Measurements from ENCODE around the gene AK5. TPM values are rescaled to one million over a fixed set of nuclear protein-coding genes. Genes with fewer than 3 reads are reported as not detected.

Gene AK5
- total and polyA plus RNA-seq, 2 of the 13 experiments (the other 11 are each of a cell fraction or from before 2014, with no cell fraction given) = not detected

DNA sequence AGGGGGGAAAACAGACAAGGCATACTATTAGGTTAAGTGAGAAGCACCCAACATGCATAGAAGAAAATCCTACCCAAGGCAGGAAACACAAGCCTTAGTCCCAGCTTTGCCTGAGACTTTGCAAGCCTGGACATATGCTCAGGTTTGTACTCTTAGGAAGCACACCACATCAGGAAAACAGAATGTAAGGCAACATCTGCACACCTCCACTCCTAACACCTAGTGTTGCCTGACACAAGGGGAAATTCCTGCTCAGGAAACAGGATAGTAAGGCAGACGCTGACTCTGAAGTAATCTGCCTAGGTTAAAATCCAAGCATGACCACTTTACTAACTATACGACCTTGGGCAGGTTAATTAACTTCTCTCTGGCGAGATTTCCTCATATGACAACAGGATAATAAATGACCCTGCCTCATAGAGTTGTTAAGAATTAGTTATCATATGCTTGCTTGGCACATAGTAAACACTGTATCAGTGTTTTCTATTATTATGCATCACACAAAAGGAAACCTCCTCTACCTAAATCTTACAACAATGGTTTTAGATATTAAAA is 280.9 kb downstream of the AK5 start:
- DNase-seq (ENCODE audit: low spot score) = no peak
- no peaks in the 10 kb centered on the region for H3K27me3 ChIP-seq (ENCODE audit: control insufficient read depth in 1 of 2, insufficient read depth in 2 of 2, low read length in 2 of 2)
- no peak overlapping the region for H3K4me2 ChIP-seq (ENCODE audit: low read depth, low read length)
- H3K9ac ChIP-seq (ENCODE audit: insufficient read depth, low read depth, low read length) = no peak overlapping the region
- no peak overlapping the region for H3K4me3 ChIP-seq (replicated peaks in 1 of 3; ENCODE audit: insufficient read depth in 1 of 3, low read depth in 2 of 3, low read length in 3 of 3)
- no peaks in the 10 kb centered on the region for H4K20me1 ChIP-seq (ENCODE audit: insufficient read depth, low read length)
- BruUV-seq (replicated peaks) = no TSS peak
- no peaks in the 10 kb centered on the region for H3K79me2 ChIP-seq (ENCODE audit: insufficient read depth, low read length)
- intact Hi-C loops (cut with micrococcal nuclease; ENCODE audit: unreplicated experiment) = no loop called here
- H3K36me3 ChIP-seq (replicated peaks in 1 of 2; ENCODE audit: control insufficient read depth in 1 of 2, insufficient read depth in 2 of 2, low read length in 2 of 2) = peaks cover 6 to 29% of the 10 kb centered on the region in 2 experiments
- in situ Hi-C loops (cut with HindIII; ENCODE audit: extremely low pct_ligation_motif_present, low pct_unique_long_range_greater_than_20kb) = no loop called here
- TF ChIP-seq ZNF124 (CRISPR knock-in tag; IDR thresholded peaks at IDR 0.05) (no peak), ZNF772 (CRISPR knock-in tag; IDR thresholded peaks at IDR 0.05) (no peak), YY1 (IDR thresholded peaks at IDR 0.05; ENCODE audit: insufficient read depth, insufficient replicate concordance, low read depth, low read length) (no peak), ZNF205 (CRISPR knock-in tag; IDR thresholded peaks at IDR 0.05) (no peak), ZC3H13 (CRISPR knock-in tag; IDR thresholded peaks at IDR 0.05) (no peak), FOXJ3 (CRISPR knock-in tag; IDR thresholded peaks at IDR 0.05; ENCODE audit: borderline replicate concordance) (no peak), AHR (CRISPR knock-in tag; IDR thresholded peaks at IDR 0.05) (no peak), NR2C2 (CRISPR knock-in tag; IDR thresholded peaks at IDR 0.05; ENCODE audit: borderline replicate concordance) (no peak), ZNF263 (CRISPR knock-in tag; IDR thresholded peaks at IDR 0.05) (no peak), ZBTB21 (CRISPR knock-in tag; IDR thresholded peaks at IDR 0.05) (no peak), ZNF746 (CRISPR knock-in tag; IDR thresholded peaks at IDR 0.05) (no peak), ZNF354B (CRISPR knock-in tag; IDR thresholded peaks at IDR 0.05) (no peak)
- TF ChIP-seq, protein P1, sequence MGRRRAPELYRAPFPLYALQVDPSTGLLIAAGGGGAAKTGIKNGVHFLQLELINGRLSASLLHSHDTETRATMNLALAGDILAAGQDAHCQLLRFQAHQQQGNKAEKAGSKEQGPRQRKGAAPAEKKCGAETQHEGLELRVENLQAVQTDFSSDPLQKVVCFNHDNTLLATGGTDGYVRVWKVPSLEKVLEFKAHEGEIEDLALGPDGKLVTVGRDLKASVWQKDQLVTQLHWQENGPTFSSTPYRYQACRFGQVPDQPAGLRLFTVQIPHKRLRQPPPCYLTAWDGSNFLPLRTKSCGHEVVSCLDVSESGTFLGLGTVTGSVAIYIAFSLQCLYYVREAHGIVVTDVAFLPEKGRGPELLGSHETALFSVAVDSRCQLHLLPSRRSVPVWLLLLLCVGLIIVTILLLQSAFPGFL (CRISPR knock-in tag; IDR thresholded peaks at IDR 0.05) = no peak
- TF ChIP-seq, protein P2, sequence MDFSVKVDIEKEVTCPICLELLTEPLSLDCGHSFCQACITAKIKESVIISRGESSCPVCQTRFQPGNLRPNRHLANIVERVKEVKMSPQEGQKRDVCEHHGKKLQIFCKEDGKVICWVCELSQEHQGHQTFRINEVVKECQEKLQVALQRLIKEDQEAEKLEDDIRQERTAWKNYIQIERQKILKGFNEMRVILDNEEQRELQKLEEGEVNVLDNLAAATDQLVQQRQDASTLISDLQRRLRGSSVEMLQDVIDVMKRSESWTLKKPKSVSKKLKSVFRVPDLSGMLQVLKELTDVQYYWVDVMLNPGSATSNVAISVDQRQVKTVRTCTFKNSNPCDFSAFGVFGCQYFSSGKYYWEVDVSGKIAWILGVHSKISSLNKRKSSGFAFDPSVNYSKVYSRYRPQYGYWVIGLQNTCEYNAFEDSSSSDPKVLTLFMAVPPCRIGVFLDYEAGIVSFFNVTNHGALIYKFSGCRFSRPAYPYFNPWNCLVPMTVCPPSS (IDR thresholded peaks at IDR 0.05) = no peak
- TF ChIP-seq, protein P3, sequence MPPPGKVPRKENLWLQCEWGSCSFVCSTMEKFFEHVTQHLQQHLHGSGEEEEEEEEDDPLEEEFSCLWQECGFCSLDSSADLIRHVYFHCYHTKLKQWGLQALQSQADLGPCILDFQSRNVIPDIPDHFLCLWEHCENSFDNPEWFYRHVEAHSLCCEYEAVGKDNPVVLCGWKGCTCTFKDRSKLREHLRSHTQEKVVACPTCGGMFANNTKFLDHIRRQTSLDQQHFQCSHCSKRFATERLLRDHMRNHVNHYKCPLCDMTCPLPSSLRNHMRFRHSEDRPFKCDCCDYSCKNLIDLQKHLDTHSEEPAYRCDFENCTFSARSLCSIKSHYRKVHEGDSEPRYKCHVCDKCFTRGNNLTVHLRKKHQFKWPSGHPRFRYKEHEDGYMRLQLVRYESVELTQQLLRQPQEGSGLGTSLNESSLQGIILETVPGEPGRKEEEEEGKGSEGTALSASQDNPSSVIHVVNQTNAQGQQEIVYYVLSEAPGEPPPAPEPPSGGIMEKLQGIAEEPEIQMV (CRISPR knock-in tag; IDR thresholded peaks at IDR 0.05; ENCODE audit: low read depth) = no peak
- TF ChIP-seq, protein P4, sequence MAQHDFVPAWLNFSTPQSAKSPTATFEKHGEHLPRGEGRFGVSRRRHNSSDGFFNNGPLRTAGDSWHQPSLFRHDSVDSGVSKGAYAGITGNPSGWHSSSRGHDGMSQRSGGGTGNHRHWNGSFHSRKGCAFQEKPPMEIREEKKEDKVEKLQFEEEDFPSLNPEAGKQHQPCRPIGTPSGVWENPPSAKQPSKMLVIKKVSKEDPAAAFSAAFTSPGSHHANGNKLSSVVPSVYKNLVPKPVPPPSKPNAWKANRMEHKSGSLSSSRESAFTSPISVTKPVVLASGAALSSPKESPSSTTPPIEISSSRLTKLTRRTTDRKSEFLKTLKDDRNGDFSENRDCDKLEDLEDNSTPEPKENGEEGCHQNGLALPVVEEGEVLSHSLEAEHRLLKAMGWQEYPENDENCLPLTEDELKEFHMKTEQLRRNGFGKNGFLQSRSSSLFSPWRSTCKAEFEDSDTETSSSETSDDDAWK (CRISPR knock-in tag; IDR thresholded peaks at IDR 0.05) = no peak
- CTCF ChIA-PET (ENCODE audit: low intra/inter-chr PET ratio, low total read pairs) = no interaction called here
- H3K9me3 ChIP-seq (ENCODE audit: low read length) = no peaks in the 10 kb centered on the region
- no peak for FAIRE-seq
- ATAC-seq = no peak
- POLR2A ChIA-PET = no interaction called here
- 95% methylated on average over 3 of the region's 3 CpGs for WGBS (ENCODE audit: low lambda C conversion rate)
- no peak overlapping the region for H3K27ac ChIP-seq (ENCODE audit: extremely low read length, insufficient read depth, low read length)
- H2AFZ ChIP-seq (ENCODE audit: low read length) = no peak overlapping the region
- no peaks in the 10 kb centered on the region for H3K4me1 ChIP-seq (ENCODE audit: insufficient read depth, low read length)
